ENCODE results near the gene WDFY1.

Gene WDFY1

GRCh38 chr2:223949241-223949840 lies 4.2 kb upstream of the WDFY1 start:
- TF ChIP-seq CTCF (IDR thresholded peaks at IDR 0.05; ENCODE audit: low read depth, low read length): no peak
- DNase-seq (ENCODE audit: low read depth in 2 of 2): no peak
- no peak overlapping the region for H3K4me3 ChIP-seq (replicated peaks in 1 of 2; ENCODE audit: low read depth in 2 of 2, low read length in 2 of 2)

- DNase-seq (ENCODE audit: low read depth in 2 of 2): no peak
- no peak for TF ChIP-seq CTCF (IDR thresholded peaks at IDR 0.05; ENCODE audit: low read depth, low read length)
- H3K4me3 ChIP-seq (replicated peaks in 1 of 2; ENCODE audit: low read depth in 2 of 2, low read length in 2 of 2): no peak overlapping the region
These were observed 2.6 kb upstream of the WDFY1 start for GRCh38 chr2:223947711-223948205.

GRCh38 chr2:223945755-223946154 lies 620 bp upstream of the WDFY1 start:
- DNase-seq (ENCODE audit: low read depth in 2 of 2): no peak
- no peak for TF ChIP-seq CTCF (IDR thresholded peaks at IDR 0.05; ENCODE audit: low read depth, low read length)
- no peak overlapping the region for H3K4me3 ChIP-seq (replicated peaks in 1 of 2; ENCODE audit: low read depth in 2 of 2, low read length in 2 of 2)

- TF ChIP-seq CTCF (IDR thresholded peaks at IDR 0.05; ENCODE audit: low read depth, low read length): no peak
- peak in 1 of 2 donors; percentile 41 for DNase-seq (ENCODE audit: low read depth in 2 of 2)
- H3K4me3 ChIP-seq (replicated peaks in 1 of 2; ENCODE audit: low read depth in 2 of 2, low read length in 2 of 2): peak overlapping the region; percentile 94 to 100
These were observed 901 bp downstream of the WDFY1 start for GRCh38 chr2:223944166-223944702.

GRCh38 chr2:223943561-223944008 lies 1.6 kb downstream of the WDFY1 start:
- no peak for TF ChIP-seq CTCF (IDR thresholded peaks at IDR 0.05; ENCODE audit: low read depth, low read length)
- peak; percentile 70 to 77 for DNase-seq (ENCODE audit: low read depth in 2 of 2)
- H3K4me3 ChIP-seq (replicated peaks in 1 of 2; ENCODE audit: low read depth in 2 of 2, low read length in 2 of 2): peak overlapping the region; percentile 94 to 100

GRCh38 chr2:223943135-223943534 lies 2.0 kb downstream of the WDFY1 start:
- no peak for TF ChIP-seq CTCF (IDR thresholded peaks at IDR 0.05; ENCODE audit: low read depth, low read length)
- no peak for DNase-seq (ENCODE audit: low read depth in 2 of 2)
- H3K4me3 ChIP-seq (replicated peaks in 1 of 2; ENCODE audit: low read depth in 2 of 2, low read length in 2 of 2): peak overlapping the region; percentile 94 to 100
